ENCODE measurements around the gene SLC51A. TPM values are rescaled to one million over a fixed set of nuclear protein-coding genes. Genes with fewer than 3 reads are reported as not detected.

Gene SLC51A
- total and polyA plus RNA-seq, 2 of the 8 experiments (the other 6 are each of a cell fraction or from before 2014, with no cell fraction given): 6.3 to 9.8 TPM

- H3K56ac ChIP-seq (replicated peaks; ENCODE audit: insufficient read length, low read depth, low read length): no peak overlapping the region
- no peak overlapping the region for H3K14ac ChIP-seq (ENCODE audit: insufficient read length)
- H3K4me1 ChIP-seq (replicated peaks in 1 of 4; ENCODE audit: control insufficient read depth in 3 of 4, insufficient read depth in 4 of 4, low read length in 3 of 4): peaks cover 0 to 10% (median 8%) of the 10 kb centered on the region in 4 experiments; a peak in 6 of 7 replicates
- no peak overlapping the region for H2BK120ac ChIP-seq (replicated peaks; ENCODE audit: low read depth, low read length)
- H4K91ac ChIP-seq (replicated peaks; ENCODE audit: insufficient read length, low read length): no peak overlapping the region
- peaks cover 0 to 2% of the 10 kb centered on the region in 2 experiments for H4K20me1 ChIP-seq (replicated peaks in 1 of 2; ENCODE audit: control insufficient read depth in 1 of 2, insufficient read depth in 2 of 2, low read length in 2 of 2)
- no peak overlapping the region; a peak in 1 of 7 replicates for H3K9ac ChIP-seq (replicated peaks in 1 of 4; ENCODE audit: extremely low read depth in 1 of 4, low read depth in 3 of 4, low read length in 3 of 4)
- no peak overlapping the region for H2AK5ac ChIP-seq (ENCODE audit: low read depth, low read length)
- H4K5ac ChIP-seq (ENCODE audit: insufficient read length, low read depth, low read length): no peak overlapping the region
- H3K23ac ChIP-seq (ENCODE audit: insufficient read length): no peak overlapping the region
- no peak overlapping the region for H3K18ac ChIP-seq (ENCODE audit: extremely low read depth, low read length)
- no peaks in the 10 kb centered on the region for H3K9me3 ChIP-seq (ENCODE audit: insufficient read depth in 2 of 2, low read depth in 1 of 2, low read length in 1 of 2)
- H2BK15ac ChIP-seq (ENCODE audit: low read length): no peak overlapping the region
- H3K79me1 ChIP-seq (ENCODE audit: low read depth, low read length): no peaks in the 10 kb centered on the region
- no peak overlapping the region for H2BK5ac ChIP-seq (ENCODE audit: low read depth, low read length)
- H3K27me3 ChIP-seq (replicated peaks in 1 of 4; ENCODE audit: control insufficient read depth in 3 of 4, extremely low read depth in 1 of 4, insufficient read depth in 3 of 4, low read length in 3 of 4): no peaks in the 10 kb centered on the region
- H2BK20ac ChIP-seq (ENCODE audit: low read length): no peak overlapping the region
- FAIRE-seq (no peak), DNase-seq (ENCODE audit: low read depth in 1 of 2, low spot score in 2 of 2) (peak in 1 of 2 experiments; percentile 31)
- H3K36me3 ChIP-seq (ENCODE audit: control insufficient read depth in 2 of 4, insufficient read depth in 4 of 4, low read length in 3 of 4): no peaks in the 10 kb centered on the region; a peak in 2 of 8 replicates
- peaks cover 0 to 9% of the 10 kb centered on the region in 2 experiments; a peak in 2 of 4 replicates for H3K79me2 ChIP-seq (ENCODE audit: control insufficient read depth in 1 of 2, insufficient read depth in 2 of 2, low read length in 2 of 2)
- WGBS, 2 experiments (ENCODE audit: extremely low coverage in 1 of 2, insufficient coverage in 1 of 2, insufficient read length in 1 of 2, insufficient replicate concordance in 2 of 2, low coverage in 1 of 2, low lambda C conversion rate in 2 of 2, missing lambda C conversion rate in 1 of 2): 75% methylated on average over 9 of the region's 9 CpGs; no CpG with 5 or more reads in 1 of the 2 experiments
- H3K27ac ChIP-seq (ENCODE audit: low read depth, low read length): peak overlapping the region; percentile 56
- H3K23me2 ChIP-seq (ENCODE audit: low read depth, low read length): no peaks in the 10 kb centered on the region
- TF ChIP-seq KDM1A (IDR thresholded peaks at IDR 0.05; ENCODE audit: borderline replicate concordance, low read length): peak; percentile 25; the same call in 1 of the 2 replicates
- TF ChIP-seq, protein P1, sequence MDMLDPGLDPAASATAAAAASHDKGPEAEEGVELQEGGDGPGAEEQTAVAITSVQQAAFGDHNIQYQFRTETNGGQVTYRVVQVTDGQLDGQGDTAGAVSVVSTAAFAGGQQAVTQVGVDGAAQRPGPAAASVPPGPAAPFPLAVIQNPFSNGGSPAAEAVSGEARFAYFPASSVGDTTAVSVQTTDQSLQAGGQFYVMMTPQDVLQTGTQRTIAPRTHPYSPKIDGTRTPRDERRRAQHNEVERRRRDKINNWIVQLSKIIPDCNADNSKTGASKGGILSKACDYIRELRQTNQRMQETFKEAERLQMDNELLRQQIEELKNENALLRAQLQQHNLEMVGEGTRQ (IDR thresholded peaks at IDR 0.05; ENCODE audit: low read length): no peak
- TF ChIP-seq BACH1 (IDR thresholded peaks at IDR 0.05; ENCODE audit: low read length): peak; percentile 91
- no peak for TF ChIP-seq TAF1 (IDR thresholded peaks at IDR 0.05; ENCODE audit: low read depth, low read length)
- peak; percentile 85 for TF ChIP-seq MAFK (IDR thresholded peaks at IDR 0.05; ENCODE audit: low read depth, low read length)
- TF ChIP-seq SRF (IDR thresholded peaks at IDR 0.05; ENCODE audit: low read depth, low read length): peak; percentile 97
- TF ChIP-seq HDAC2 (IDR thresholded peaks at IDR 0.05; ENCODE audit: borderline replicate concordance in 1 of 2, low read depth in 2 of 2, low read length in 2 of 2): 0 out of 4 replicates have a peak, but pooled peaks of 1 of the 2 experiments have one; percentile 43
- H2BK12ac ChIP-seq (ENCODE audit: low read depth, low read length): no peak overlapping the region
- H3K4ac ChIP-seq (replicated peaks; ENCODE audit: insufficient read length, low read depth, low read length): no peak overlapping the region
- POLR2A ChIA-PET (ENCODE audit: partially characterized antibody): interaction anchor here (0.6 to 1.1 kb wide), 3 partner anchors 9 to 1469 kb away, joined by 3 to 4 read pairs (median 3); no protein-coding TSS in a partner anchor
- H3K4me3 ChIP-seq (ENCODE audit: extremely low read depth in 1 of 4, insufficient read depth in 2 of 4, low read depth in 3 of 4, low read length in 4 of 4): no peak overlapping the region
- H3K4me2 ChIP-seq (ENCODE audit: insufficient read depth in 1 of 2, low read depth in 2 of 2, low read length in 2 of 2): no peak overlapping the region
- no peak overlapping the region for H4K8ac ChIP-seq (ENCODE audit: extremely low read depth, insufficient read depth, low read length)
- CTCF ChIA-PET (ENCODE audit: partially characterized antibody): interaction anchor here (0.5 to 1.5 kb wide), 9 partner anchors 9 to 272 kb away, joined by 3 to 4 read pairs (median 3); no protein-coding TSS in a partner anchor
- no peak overlapping the region for H2AFZ ChIP-seq (ENCODE audit: low read length)
Measured at GRCh38 chr3:196268284-196269163, 52.2 kb downstream of the SLC51A start.
